ENCODE measurements around the gene PTPRM.

- no peak for TF ChIP-seq CTCF (conservative IDR thresholded peaks at IDR 0.05; ENCODE audit: low read depth, low read length)
- no peak for TF ChIP-seq EZH2 (IDR thresholded peaks at IDR 0.05; ENCODE audit: borderline replicate concordance, low read depth, low read length, poor library complexity, severe bottlenecking)
Observed at GRCh38 chr18:8169722-8170121, 602.6 kb downstream of the PTPRM start.
